Stomach (tissue), 4 donors: ENCODE data around the gene MYO3B.

ENCODE experiments used
- EP300 ChIP-seq: sonication (generic); formaldehyde crosslinking; IDR thresholded peaks from one replicate; pipeline ENCODE4 v1.6.1; 2017; ENCODE audit warnings: antibody characterized with exemption
- POLR2AphosphoS5 ChIP-seq, 3 donors: sonication (generic); formaldehyde crosslinking; IDR thresholded peaks; one replicate each; pipeline ENCODE4 v1.6.1; 2016; ENCODE audit warnings: antibody characterized with exemption in 3 of 3
- TF ChIP-seq, protein P1 (sequence below), 7 experiments: fragments of 450-650 bp in 4 of 7; fragments of 200-600 bp in 3 of 7; sonication (generic) in 3 of 7; IDR thresholded peaks; one replicate each; pipeline ENCODE4 v1.5.1; 2016 to 2019; ENCODE audit warnings: antibody characterized with exemption in 7 of 7, control low read depth in 2 of 7, mild to moderate bottlenecking in 1 of 7

DNA sequence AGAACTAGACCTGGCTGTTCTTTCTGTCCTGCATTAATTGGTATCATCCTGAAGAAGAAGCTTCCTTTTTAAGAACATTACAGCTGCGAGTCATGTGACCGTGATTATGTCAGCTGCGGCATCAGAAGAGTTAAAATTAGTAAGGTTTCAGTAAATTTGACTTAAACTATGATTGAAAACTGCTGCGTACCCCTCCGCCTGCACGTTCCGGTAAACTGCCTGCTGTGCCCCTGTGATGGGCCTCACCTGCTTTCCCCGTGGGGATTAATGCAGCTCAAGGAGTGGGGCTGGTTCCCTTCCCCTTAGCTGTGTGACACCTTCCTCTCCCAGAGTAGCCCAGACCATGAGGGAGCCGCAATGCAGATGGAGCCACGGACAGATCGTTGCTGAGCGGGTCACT lies 36.1 kb upstream of the MYO3B start:
- no peak for TF ChIP-seq POLR2AphosphoS5 (IDR thresholded peaks at IDR 0.05)
- TF ChIP-seq, protein P1, sequence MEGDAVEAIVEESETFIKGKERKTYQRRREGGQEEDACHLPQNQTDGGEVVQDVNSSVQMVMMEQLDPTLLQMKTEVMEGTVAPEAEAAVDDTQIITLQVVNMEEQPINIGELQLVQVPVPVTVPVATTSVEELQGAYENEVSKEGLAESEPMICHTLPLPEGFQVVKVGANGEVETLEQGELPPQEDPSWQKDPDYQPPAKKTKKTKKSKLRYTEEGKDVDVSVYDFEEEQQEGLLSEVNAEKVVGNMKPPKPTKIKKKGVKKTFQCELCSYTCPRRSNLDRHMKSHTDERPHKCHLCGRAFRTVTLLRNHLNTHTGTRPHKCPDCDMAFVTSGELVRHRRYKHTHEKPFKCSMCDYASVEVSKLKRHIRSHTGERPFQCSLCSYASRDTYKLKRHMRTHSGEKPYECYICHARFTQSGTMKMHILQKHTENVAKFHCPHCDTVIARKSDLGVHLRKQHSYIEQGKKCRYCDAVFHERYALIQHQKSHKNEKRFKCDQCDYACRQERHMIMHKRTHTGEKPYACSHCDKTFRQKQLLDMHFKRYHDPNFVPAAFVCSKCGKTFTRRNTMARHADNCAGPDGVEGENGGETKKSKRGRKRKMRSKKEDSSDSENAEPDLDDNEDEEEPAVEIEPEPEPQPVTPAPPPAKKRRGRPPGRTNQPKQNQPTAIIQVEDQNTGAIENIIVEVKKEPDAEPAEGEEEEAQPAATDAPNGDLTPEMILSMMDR (IDR thresholded peaks at IDR 0.05), result no peak
- TF ChIP-seq EP300, result no peak
